ENCODE results near the gene PIGR.

Gene PIGR

GRCh38 chr1:206901944-206902343, 44.3 kb downstream of the PIGR start:
- Histone ChIP-seq H3K36me3 (ENCODE audit: control insufficient read depth, insufficient read depth, low read length) (no peaks in the 10 kb centered on the region), H3K4me1 (ENCODE audit: control insufficient read depth, insufficient read depth, low read length) (no peaks in the 10 kb centered on the region), H3K27ac (ENCODE audit: low read length) (no peak overlapping the region), H3K9me3 (ENCODE audit: control insufficient read depth, insufficient read depth, low read length) (no peaks in the 10 kb centered on the region), H3K4me3 (ENCODE audit: low read length) (no peak overlapping the region), H3K27me3 (ENCODE audit: control insufficient read depth, insufficient read depth, low read length) (no peaks in the 10 kb centered on the region)
- WGBS (ENCODE audit: insufficient coverage, insufficient read length), result no CpG with 5 or more reads among the region's 6 CpGs
- DNase-seq (ENCODE audit: low read depth, low spot score), result no peak

GRCh38 chr1:206900149-206900548, 46.1 kb downstream of the PIGR start:
- Histone ChIP-seq H3K27me3 (ENCODE audit: control insufficient read depth, insufficient read depth, low read length) (no peaks in the 10 kb centered on the region), H3K36me3 (ENCODE audit: control insufficient read depth, insufficient read depth, low read length) (no peaks in the 10 kb centered on the region), H3K4me3 (ENCODE audit: low read length) (no peak overlapping the region), H3K4me1 (ENCODE audit: control insufficient read depth, insufficient read depth, low read length) (no peaks in the 10 kb centered on the region), H3K27ac (ENCODE audit: low read length) (no peak overlapping the region), H3K9me3 (ENCODE audit: control insufficient read depth, insufficient read depth, low read length) (no peaks in the 10 kb centered on the region)
- no CpG with 5 or more reads among the region's 7 CpGs for WGBS (ENCODE audit: insufficient coverage, insufficient read length)
- DNase-seq (ENCODE audit: low read depth, low spot score), result no peak

GRCh38 chr1:206899717-206900116, 46.5 kb downstream of the PIGR start:
- DNase-seq (ENCODE audit: low read depth, low spot score), result no peak
- no CpG with 5 or more reads among the region's 5 CpGs for WGBS (ENCODE audit: insufficient coverage, insufficient read length)

GRCh38 chr1:206898915-206899431, 47.3 kb downstream of the PIGR start:
- no peak for DNase-seq (ENCODE audit: low read depth, low spot score)
- no peaks in the 10 kb centered on the region for H3K9me3 ChIP-seq (ENCODE audit: control insufficient read depth, insufficient read depth, low read length)
- no CpG with 5 or more reads among the region's 13 CpGs for WGBS (ENCODE audit: insufficient coverage, insufficient read length)
- H3K27me3 ChIP-seq (ENCODE audit: control insufficient read depth, insufficient read depth, low read length), result no peaks in the 10 kb centered on the region
- H3K4me1 ChIP-seq (ENCODE audit: control insufficient read depth, insufficient read depth, low read length), result no peaks in the 10 kb centered on the region
- no peak overlapping the region for H3K4me3 ChIP-seq (ENCODE audit: low read length)
- H3K36me3 ChIP-seq (ENCODE audit: control insufficient read depth, insufficient read depth, low read length), result no peaks in the 10 kb centered on the region
- H3K27ac ChIP-seq (ENCODE audit: low read length), result no peak overlapping the region

More at GRCh38 chr1:206899717-206900116, 46.5 kb downstream of the PIGR start:
- Histone ChIP-seq H3K36me3 (ENCODE audit: control insufficient read depth, insufficient read depth, low read length) (no peaks in the 10 kb centered on the region), H3K9me3 (ENCODE audit: control insufficient read depth, insufficient read depth, low read length) (no peaks in the 10 kb centered on the region), H3K4me3 (ENCODE audit: low read length) (no peak overlapping the region), H3K4me1 (ENCODE audit: control insufficient read depth, insufficient read depth, low read length) (no peaks in the 10 kb centered on the region), H3K27me3 (ENCODE audit: control insufficient read depth, insufficient read depth, low read length) (no peaks in the 10 kb centered on the region), H3K27ac (ENCODE audit: low read length) (no peak overlapping the region)

- Histone ChIP-seq H3K27me3 (ENCODE audit: control insufficient read depth, insufficient read depth, low read length) (no peaks in the 10 kb centered on the region), H3K9me3 (ENCODE audit: control insufficient read depth, insufficient read depth, low read length) (no peaks in the 10 kb centered on the region), H3K4me3 (ENCODE audit: low read length) (no peak overlapping the region), H3K27ac (ENCODE audit: low read length) (no peak overlapping the region), H3K36me3 (ENCODE audit: control insufficient read depth, insufficient read depth, low read length) (no peaks in the 10 kb centered on the region), H3K4me1 (ENCODE audit: control insufficient read depth, insufficient read depth, low read length) (no peaks in the 10 kb centered on the region)
- DNase-seq (ENCODE audit: low read depth, low spot score), result no peak
- WGBS (ENCODE audit: insufficient coverage, insufficient read length), result 100% methylated on average over 2 of the region's 11 CpGs
These were observed 48.0 kb downstream of the PIGR start for GRCh38 chr1:206898089-206898914.

GRCh38 chr1:206897175-206897574, 49.1 kb downstream of the PIGR start, which contains the start of gene IL24:
Gene IL24, plus strand, starts transcription at chr1:206897443. Its CDS starts 390 bp downstream, at chr1:206897833.
- WGBS (ENCODE audit: insufficient coverage, insufficient read length), result no CpG with 5 or more reads among the region's 4 CpGs
- no peaks in the 10 kb centered on the region for H3K9me3 ChIP-seq (ENCODE audit: control insufficient read depth, insufficient read depth, low read length)
- no peak within 1 kb of the TSS for H3K27ac ChIP-seq (ENCODE audit: low read length)
- H3K27me3 ChIP-seq (ENCODE audit: control insufficient read depth, insufficient read depth, low read length), result no peaks in the 10 kb centered on the region
- no peak within 1 kb of the TSS for H3K4me3 ChIP-seq (ENCODE audit: low read length)
- H3K36me3 ChIP-seq (ENCODE audit: control insufficient read depth, insufficient read depth, low read length), result no peaks in the 10 kb centered on the region
- DNase-seq (ENCODE audit: low read depth, low spot score), result no peak
- H3K4me1 ChIP-seq (ENCODE audit: control insufficient read depth, insufficient read depth, low read length), result no peaks in the 10 kb centered on the region

- H3K27me3 ChIP-seq (ENCODE audit: control insufficient read depth, insufficient read depth, low read length), result no peaks in the 10 kb centered on the region
- H3K36me3 ChIP-seq (ENCODE audit: control insufficient read depth, insufficient read depth, low read length), result no peaks in the 10 kb centered on the region
- no peak for DNase-seq (ENCODE audit: low read depth, low spot score)
- no peak overlapping the region for H3K4me3 ChIP-seq (ENCODE audit: low read length)
- H3K4me1 ChIP-seq (ENCODE audit: control insufficient read depth, insufficient read depth, low read length), result no peaks in the 10 kb centered on the region
- WGBS (ENCODE audit: insufficient coverage, insufficient read length), result no CpG with 5 or more reads among the region's 3 CpGs
- H3K9me3 ChIP-seq (ENCODE audit: control insufficient read depth, insufficient read depth, low read length), result no peaks in the 10 kb centered on the region
- no peak overlapping the region for H3K27ac ChIP-seq (ENCODE audit: low read length)
These were observed 50.0 kb downstream of the PIGR start for GRCh38 chr1:206896261-206896660.

- Histone ChIP-seq H3K27me3 (ENCODE audit: control insufficient read depth, insufficient read depth, low read length) (no peaks in the 10 kb centered on the region), H3K36me3 (ENCODE audit: control insufficient read depth, insufficient read depth, low read length) (no peaks in the 10 kb centered on the region), H3K4me3 (ENCODE audit: low read length) (no peak overlapping the region), H3K4me1 (ENCODE audit: control insufficient read depth, insufficient read depth, low read length) (no peaks in the 10 kb centered on the region), H3K27ac (ENCODE audit: low read length) (no peak overlapping the region), H3K9me3 (ENCODE audit: control insufficient read depth, insufficient read depth, low read length) (no peaks in the 10 kb centered on the region)
- no CpG with 5 or more reads among the region's 3 CpGs for WGBS (ENCODE audit: insufficient coverage, insufficient read length)
- no peak for DNase-seq (ENCODE audit: low read depth, low spot score)
These were observed 50.4 kb downstream of the PIGR start for GRCh38 chr1:206895837-206896242.

GRCh38 chr1:206895325-206895724, 50.9 kb downstream of the PIGR start:
- H3K36me3 ChIP-seq (ENCODE audit: control insufficient read depth, insufficient read depth, low read length), result no peaks in the 10 kb centered on the region
- no peaks in the 10 kb centered on the region for H3K27me3 ChIP-seq (ENCODE audit: control insufficient read depth, insufficient read depth, low read length)
- DNase-seq (ENCODE audit: low read depth, low spot score), result no peak
- no peaks in the 10 kb centered on the region for H3K9me3 ChIP-seq (ENCODE audit: control insufficient read depth, insufficient read depth, low read length)
- H3K4me3 ChIP-seq (ENCODE audit: low read length), result no peak overlapping the region
- H3K27ac ChIP-seq (ENCODE audit: low read length), result no peak overlapping the region
- peaks cover 2% of the 10 kb centered on the region for H3K4me1 ChIP-seq (ENCODE audit: control insufficient read depth, insufficient read depth, low read length)
- WGBS (ENCODE audit: insufficient coverage, insufficient read length), result no CpG with 5 or more reads among the region's 3 CpGs

- Histone ChIP-seq H3K27me3 (ENCODE audit: control insufficient read depth, insufficient read depth, low read length) (no peaks in the 10 kb centered on the region), H3K4me1 (ENCODE audit: control insufficient read depth, insufficient read depth, low read length) (peaks cover 2% of the 10 kb centered on the region), H3K9me3 (ENCODE audit: control insufficient read depth, insufficient read depth, low read length) (no peaks in the 10 kb centered on the region), H3K27ac (ENCODE audit: low read length) (no peak overlapping the region), H3K36me3 (ENCODE audit: control insufficient read depth, insufficient read depth, low read length) (no peaks in the 10 kb centered on the region), H3K4me3 (ENCODE audit: low read length) (no peak overlapping the region)
- DNase-seq (ENCODE audit: low read depth, low spot score), result no peak
- WGBS (ENCODE audit: insufficient coverage, insufficient read length), result no CpG with 5 or more reads among the region's 2 CpGs
These were observed 52.9 kb downstream of the PIGR start for GRCh38 chr1:206893380-206893779.

Data from iPS DF 6.9 (cell line).